ENCODE data around the gene PRRC2A. TPM values are rescaled to one million over a fixed set of nuclear protein-coding genes. Genes with fewer than 3 reads are reported as not detected.
A peak's percentile ranks its signal among the peaks of the same experiment; 100 is the strongest.

PRRC2A gene
- polyA plus RNA-seq, 4 donors, result 54.6 to 104 (median 74.4) TPM

DNA sequence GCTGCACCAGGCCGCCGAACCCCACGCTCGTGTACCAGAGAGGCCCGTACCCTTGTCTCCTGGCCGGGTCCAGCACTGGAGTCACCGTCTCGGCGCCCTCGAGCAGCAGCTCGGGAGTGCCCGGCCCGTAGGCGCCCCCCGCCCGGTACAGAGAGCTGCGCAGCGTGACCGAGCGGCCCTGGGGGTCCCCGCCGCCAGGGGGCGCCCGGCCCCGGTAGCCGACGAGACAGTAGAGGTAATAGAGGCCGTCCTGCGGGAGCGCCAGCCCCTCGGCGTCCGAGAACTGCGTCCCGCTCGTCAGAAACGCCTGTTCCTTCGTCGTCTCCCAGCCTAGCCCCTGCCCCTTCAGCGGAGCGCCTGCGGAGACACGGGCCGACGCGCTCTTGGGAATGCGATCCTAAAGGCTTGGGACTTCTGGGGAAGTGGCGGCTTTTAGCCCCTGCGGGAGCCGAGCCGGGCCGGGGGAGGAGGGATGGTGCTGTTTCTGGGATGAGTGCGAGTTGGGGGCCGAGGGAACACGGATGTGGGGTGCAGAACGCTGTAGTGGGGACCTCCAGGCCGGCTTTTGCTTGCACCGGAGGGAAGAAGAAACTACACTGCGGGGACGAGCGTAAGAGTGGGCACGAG, 39.6 kb upstream of the PRRC2A start:
- Histone ChIP-seq H3K27me3 (ENCODE audit: control insufficient read depth in 3 of 3, insufficient read depth in 3 of 3, low read length in 3 of 3) (peaks cover 0 to 11% (median 0%) of the 10 kb centered on the region in 3 donors), H3K9me3 (ENCODE audit: control insufficient read depth in 2 of 2, insufficient read depth in 1 of 2, low read depth in 1 of 2, low read length in 1 of 2) (peaks cover 0 to 4% of the 10 kb centered on the region in 2 donors), H3K4me1 (ENCODE audit: control insufficient read depth in 3 of 3, insufficient read depth in 2 of 3, low read depth in 1 of 3, low read length in 2 of 3) (peaks cover 0 to 9% (median 0%) of the 10 kb centered on the region in 3 donors), H3K4me3 (ENCODE audit: low read depth in 1 of 3, low read length in 3 of 3) (peak overlapping the region; percentile 60 to 71 (median 71)), H3K36me3 (ENCODE audit: control insufficient read depth in 3 of 3, insufficient read depth in 2 of 3, low read depth in 1 of 3, low read length in 3 of 3) (no peaks in the 10 kb centered on the region), H3K27ac (ENCODE audit: low read depth in 1 of 3, low read length in 2 of 3) (peak overlapping the region; percentile 43 to 84 (median 59))
- FAIRE-seq, result no peak
- DNase-seq, result peak; percentile 69 to 89
- 0% methylated on average over 53 to 62 of the region's 62 CpGs for WGBS, 3 donors

DNA sequence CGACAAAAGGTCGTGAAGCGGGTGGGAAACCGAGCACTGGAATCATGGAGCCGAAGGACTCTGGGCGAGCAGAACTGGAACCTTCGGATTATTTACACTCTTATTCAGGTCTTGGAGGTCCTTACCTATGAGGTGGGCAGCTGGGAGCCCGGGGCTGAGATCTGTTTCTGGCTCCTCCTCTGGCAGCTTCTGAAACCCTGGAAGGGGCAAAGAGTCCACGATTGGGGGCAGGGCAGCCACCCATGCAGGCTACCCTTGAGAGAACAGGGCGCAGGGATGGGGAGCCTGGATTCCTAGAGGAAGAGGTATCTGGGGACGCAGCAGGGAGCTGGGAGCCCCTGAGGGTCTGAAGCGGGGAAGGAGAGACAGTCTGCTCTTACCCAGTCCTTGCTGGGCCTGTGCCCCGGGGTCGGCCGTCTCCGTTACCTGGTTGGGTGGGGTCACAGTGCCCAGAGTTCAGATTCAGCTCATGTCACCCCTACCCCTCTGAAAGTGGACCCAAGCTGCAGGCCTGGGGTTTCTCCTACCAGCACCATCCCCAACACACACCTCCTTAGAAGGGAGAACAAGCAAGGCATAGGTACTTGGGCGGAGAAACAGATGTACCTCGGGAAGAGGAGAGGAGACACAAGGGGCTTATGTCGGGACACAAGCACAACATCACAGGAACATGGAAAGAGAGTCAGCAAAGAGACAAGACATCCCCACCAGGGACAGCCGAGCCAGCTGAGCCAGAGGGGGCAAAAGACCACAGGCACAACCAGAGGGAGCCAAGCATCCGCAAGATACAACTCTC, 38.9 kb upstream of the PRRC2A start:
- H3K27ac ChIP-seq (ENCODE audit: low read depth in 1 of 3, low read length in 2 of 3), result peak overlapping the region in 2 of 3 donors; percentile 43 to 84
- WGBS, 3 donors, result 19 to 22% (median 20%) methylated on average over 17 to 21 of the region's 21 CpGs
- H3K4me1 ChIP-seq (ENCODE audit: control insufficient read depth in 3 of 3, insufficient read depth in 2 of 3, low read depth in 1 of 3, low read length in 2 of 3), result peaks cover 0 to 9% (median 0%) of the 10 kb centered on the region in 3 donors
- DNase-seq (peak; percentile 34 to 54), FAIRE-seq (no peak)
- peak overlapping the region; percentile 60 to 71 (median 71) for H3K4me3 ChIP-seq (ENCODE audit: low read depth in 1 of 3, low read length in 3 of 3)
- H3K27me3 ChIP-seq (ENCODE audit: control insufficient read depth in 3 of 3, insufficient read depth in 3 of 3, low read length in 3 of 3), result peaks cover 0 to 11% (median 0%) of the 10 kb centered on the region in 3 donors
- peaks cover 0 to 4% of the 10 kb centered on the region in 2 donors for H3K9me3 ChIP-seq (ENCODE audit: control insufficient read depth in 2 of 2, insufficient read depth in 1 of 2, low read depth in 1 of 2, low read length in 1 of 2)
- H3K36me3 ChIP-seq (ENCODE audit: control insufficient read depth in 3 of 3, insufficient read depth in 2 of 3, low read depth in 1 of 3, low read length in 3 of 3), result no peaks in the 10 kb centered on the region

DNA sequence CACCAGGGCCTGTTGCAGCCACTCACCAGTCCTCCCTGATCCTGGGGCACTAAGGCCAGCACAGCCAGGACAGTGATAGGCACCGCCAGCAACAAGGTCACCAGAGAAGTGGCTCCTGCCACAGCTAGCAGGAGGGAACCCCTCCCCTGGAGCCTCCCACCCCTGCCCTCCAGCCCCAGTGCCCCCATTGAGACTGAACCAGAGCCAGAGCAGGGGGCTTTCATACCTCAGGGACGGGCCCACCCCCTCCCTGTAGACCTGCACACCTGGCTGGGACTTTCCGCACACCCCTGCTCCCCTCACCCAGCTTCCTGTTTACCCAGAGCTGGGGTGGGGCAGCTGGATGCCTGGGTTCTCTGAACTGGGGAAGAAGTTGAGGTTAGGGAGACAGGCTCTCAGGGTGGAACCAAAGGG, 38.3 kb upstream of the PRRC2A start, which contains the start of gene LTB:
LTB (minus strand) TSS at position 195 of the 414 bp plus-strand sequence; CDS start at position 188, 7 bp downstream.
- H3K27ac ChIP-seq (ENCODE audit: low read depth in 1 of 3, low read length in 2 of 3), result peak within 1 kb of the TSS; percentile 43 to 84 (median 59)
- 49 to 50% (median 49%) methylated on average over 3 of the region's 3 CpGs for WGBS, 3 donors

DNA sequence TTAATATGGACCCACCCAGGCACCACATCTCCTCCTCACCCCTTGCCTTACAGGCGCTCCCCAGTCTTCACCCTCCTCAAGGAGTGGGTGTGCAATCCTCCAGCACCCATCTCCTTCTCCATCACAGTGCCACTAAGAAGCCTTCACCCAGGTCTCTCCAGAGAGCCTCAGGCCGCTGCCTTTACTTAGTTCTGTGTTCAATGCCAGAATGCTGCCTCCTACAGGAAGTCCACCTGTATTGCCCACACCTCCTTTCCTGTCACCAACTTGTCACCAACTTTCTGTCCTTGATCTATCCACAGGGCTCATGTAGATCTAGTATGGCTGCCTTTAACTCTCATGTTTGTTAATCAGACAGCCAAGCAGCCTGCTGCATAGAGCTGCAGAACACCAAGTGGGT, 35.0 kb upstream of the PRRC2A start:
- Histone ChIP-seq H3K27me3 (ENCODE audit: control insufficient read depth in 3 of 3, insufficient read depth in 3 of 3, low read length in 3 of 3) (peaks cover 0 to 12% (median 0%) of the 10 kb centered on the region in 3 donors), H3K9me3 (ENCODE audit: control insufficient read depth in 2 of 2, insufficient read depth in 1 of 2, low read depth in 1 of 2, low read length in 1 of 2) (peaks cover 0 to 2% of the 10 kb centered on the region in 2 donors), H3K27ac (ENCODE audit: low read depth in 1 of 3, low read length in 2 of 3) (peak overlapping the region in 1 of 3 donors; percentile 1), H3K4me1 (ENCODE audit: control insufficient read depth in 3 of 3, insufficient read depth in 2 of 3, low read depth in 1 of 3, low read length in 2 of 3) (peaks cover 0 to 7% (median 0%) of the 10 kb centered on the region in 3 donors), H3K4me3 (ENCODE audit: low read depth in 1 of 3, low read length in 3 of 3) (no peak overlapping the region), H3K36me3 (ENCODE audit: control insufficient read depth in 3 of 3, insufficient read depth in 2 of 3, low read depth in 1 of 3, low read length in 3 of 3) (no peaks in the 10 kb centered on the region)
- 62 to 77% (median 63%) methylated on average over 2 of the region's 2 CpGs for WGBS, 3 donors
- no peak for FAIRE-seq
- DNase-seq, result peak in 1 of 2 donors; percentile 36

More for the DNA sequence above, 38.3 kb upstream of the PRRC2A start, which contains the start of gene LTB:
- Histone ChIP-seq H3K4me3 (ENCODE audit: low read depth in 1 of 3, low read length in 3 of 3) (peak within 1 kb of the TSS; percentile 60 to 71 (median 71)), H3K4me1 (ENCODE audit: control insufficient read depth in 3 of 3, insufficient read depth in 2 of 3, low read depth in 1 of 3, low read length in 2 of 3) (peaks cover 0 to 9% (median 0%) of the 10 kb centered on the region in 3 donors), H3K36me3 (ENCODE audit: control insufficient read depth in 3 of 3, insufficient read depth in 2 of 3, low read depth in 1 of 3, low read length in 3 of 3) (no peaks in the 10 kb centered on the region), H3K27me3 (ENCODE audit: control insufficient read depth in 3 of 3, insufficient read depth in 3 of 3, low read length in 3 of 3) (peaks cover 0 to 13% (median 0%) of the 10 kb centered on the region in 3 donors), H3K9me3 (ENCODE audit: control insufficient read depth in 2 of 2, insufficient read depth in 1 of 2, low read depth in 1 of 2, low read length in 1 of 2) (peaks cover 0 to 4% of the 10 kb centered on the region in 2 donors)
- FAIRE-seq (no peak), DNase-seq (no peak)

DNA sequence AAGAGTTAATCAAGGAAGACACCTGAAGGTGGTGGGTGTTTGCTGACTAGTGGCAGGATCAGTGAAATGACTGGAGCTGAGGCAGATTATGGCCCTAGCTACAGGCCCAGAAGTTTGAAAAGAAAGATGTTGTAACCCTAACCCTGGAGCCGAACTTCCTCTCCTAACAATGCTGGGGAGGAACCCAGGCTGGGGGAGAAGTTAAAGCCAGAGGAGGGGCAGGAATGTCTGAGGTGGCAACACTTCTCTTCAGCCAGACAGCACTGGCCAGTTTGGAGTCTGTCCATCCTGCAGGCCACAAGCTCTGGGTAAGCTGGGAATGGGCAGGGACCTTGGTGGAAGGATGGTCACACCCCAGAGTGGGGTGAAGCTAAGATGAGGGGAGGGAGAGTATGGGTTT, 34.5 kb upstream of the PRRC2A start, which contains the start of gene LST1:
LST1 (plus strand) TSS at position 270 of the 400 bp plus-strand sequence. CDS start 1,023 bp downstream, outside the sequence.
- H3K9me3 ChIP-seq (ENCODE audit: control insufficient read depth in 2 of 2, insufficient read depth in 1 of 2, low read depth in 1 of 2, low read length in 1 of 2), result no peaks in the 10 kb centered on the region
- peaks cover 0 to 5% (median 0%) of the 10 kb centered on the region in 3 donors for H3K4me1 ChIP-seq (ENCODE audit: control insufficient read depth in 3 of 3, insufficient read depth in 2 of 3, low read depth in 1 of 3, low read length in 2 of 3)
- DNase-seq, result no peak
- H3K27me3 ChIP-seq (ENCODE audit: control insufficient read depth in 3 of 3, insufficient read depth in 3 of 3, low read length in 3 of 3), result peaks cover 0 to 10% (median 0%) of the 10 kb centered on the region in 3 donors
- H3K36me3 ChIP-seq (ENCODE audit: control insufficient read depth in 3 of 3, insufficient read depth in 2 of 3, low read depth in 1 of 3, low read length in 3 of 3), result no peaks in the 10 kb centered on the region
- no peak for FAIRE-seq
- peak within 1 kb of the TSS in 1 of 3 donors; percentile 17 for H3K27ac ChIP-seq (ENCODE audit: low read depth in 1 of 3, low read length in 2 of 3)
- 56 to 81% (median 62%) methylated on average over 1 of the region's 1 CpG for WGBS, 3 donors
- peak within 1 kb of the TSS in 1 of 3 donors; percentile 19 for H3K4me3 ChIP-seq (ENCODE audit: low read depth in 1 of 3, low read length in 3 of 3)

DNA sequence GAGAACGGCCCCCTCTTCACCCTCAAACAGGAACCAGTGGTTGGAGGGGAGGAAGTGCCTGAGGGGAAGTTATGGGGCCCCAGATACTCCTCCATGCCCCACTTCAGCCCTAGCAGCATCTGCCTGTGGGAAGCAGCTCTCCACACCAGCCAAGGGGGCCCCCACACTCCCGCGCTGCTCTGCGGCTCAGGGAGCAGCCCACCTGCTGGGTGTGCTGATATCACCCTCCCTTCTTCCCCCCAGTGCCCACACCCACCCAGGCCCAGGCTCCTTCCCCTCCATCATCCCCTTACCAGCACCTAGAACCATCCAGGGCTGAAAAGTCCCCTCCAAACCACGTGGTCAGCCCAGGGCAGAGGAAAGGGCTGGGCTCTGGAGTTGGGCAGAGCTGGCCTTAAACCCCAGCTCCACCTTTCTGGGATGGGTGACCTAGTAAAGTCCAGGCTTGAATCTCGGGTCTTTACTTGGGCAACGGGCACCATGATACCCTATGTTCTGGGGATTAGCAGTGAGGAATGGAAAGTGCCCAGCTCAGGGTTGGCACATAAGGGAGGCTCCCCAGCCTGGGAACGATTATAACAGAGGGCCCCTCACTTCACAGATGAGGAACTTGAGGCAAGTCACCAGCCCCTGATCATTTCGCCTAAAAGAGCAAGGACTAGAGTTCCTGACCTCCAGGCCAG, 33.8 kb upstream of the PRRC2A start:
- Histone ChIP-seq H3K4me3 (ENCODE audit: low read depth in 1 of 3, low read length in 3 of 3) (peak overlapping the region in 1 of 3 donors; percentile 19), H3K36me3 (ENCODE audit: control insufficient read depth in 3 of 3, insufficient read depth in 2 of 3, low read depth in 1 of 3, low read length in 3 of 3) (no peaks in the 10 kb centered on the region), H3K4me1 (ENCODE audit: control insufficient read depth in 3 of 3, insufficient read depth in 2 of 3, low read depth in 1 of 3, low read length in 2 of 3) (peaks cover 0 to 2% (median 0%) of the 10 kb centered on the region in 3 donors), H3K27me3 (ENCODE audit: control insufficient read depth in 3 of 3, insufficient read depth in 3 of 3, low read length in 3 of 3) (peaks cover 0 to 6% (median 0%) of the 10 kb centered on the region in 3 donors), H3K9me3 (ENCODE audit: control insufficient read depth in 2 of 2, insufficient read depth in 1 of 2, low read depth in 1 of 2, low read length in 1 of 2) (no peaks in the 10 kb centered on the region), H3K27ac (ENCODE audit: low read depth in 1 of 3, low read length in 2 of 3) (peak overlapping the region in 1 of 3 donors; percentile 17)
- no peak for FAIRE-seq
- WGBS, 3 donors, result 44 to 74% (median 50%) methylated on average over 6 to 9 of the region's 9 CpGs
- no peak for DNase-seq

DNA sequence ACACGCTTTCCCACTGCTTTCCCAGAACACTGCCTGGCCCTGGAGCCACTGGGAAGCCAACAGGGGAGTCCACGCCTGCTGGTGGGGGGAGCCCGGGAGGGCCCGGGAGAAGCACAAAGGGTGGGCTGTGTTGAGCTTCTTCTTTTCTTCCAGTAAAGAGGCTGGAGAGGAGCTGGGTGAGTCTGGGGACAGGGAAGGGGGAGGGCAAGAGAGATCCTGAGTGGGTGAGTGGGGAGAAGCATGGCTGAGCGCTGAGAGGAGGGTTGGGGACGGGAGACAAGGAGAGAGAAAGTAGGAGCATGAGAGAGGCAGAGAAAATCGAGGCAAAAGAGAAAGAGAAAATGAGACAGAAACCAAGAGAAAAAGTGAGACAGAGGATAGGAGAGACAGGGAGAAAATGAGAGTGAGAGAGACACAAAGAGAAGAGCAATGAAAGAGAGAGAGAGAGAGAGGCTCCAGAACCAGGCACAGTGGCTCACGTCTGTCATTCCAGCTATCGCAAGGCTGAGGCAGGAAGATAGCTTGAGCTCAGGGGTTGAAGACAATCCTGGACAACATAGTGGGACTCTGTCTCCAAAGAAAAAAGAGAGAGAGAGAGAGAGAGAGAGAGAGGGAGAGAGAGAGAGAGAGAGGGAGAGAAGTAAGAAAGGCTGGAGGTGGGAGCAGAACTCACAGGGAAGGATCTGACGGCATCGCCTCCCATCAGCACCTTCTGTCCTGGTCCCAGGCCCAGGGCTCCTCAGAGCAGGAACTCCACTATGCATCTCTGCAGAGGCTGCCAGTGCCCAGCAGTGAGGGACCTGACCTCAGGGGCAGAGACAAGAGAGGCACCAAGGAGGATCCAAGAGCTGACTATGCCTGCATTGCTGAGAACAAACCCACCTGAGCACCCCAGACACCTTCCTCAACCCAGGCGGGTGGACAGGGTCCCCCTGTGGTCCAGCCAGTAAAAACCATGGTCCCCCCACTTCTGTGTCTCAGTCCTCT, 32.4 kb upstream of the PRRC2A start:
- WGBS, 3 donors, result 57 to 77% (median 67%) methylated on average over 12 of the region's 12 CpGs
- FAIRE-seq, result no peak
- Histone ChIP-seq H3K27ac (ENCODE audit: low read depth in 1 of 3, low read length in 2 of 3) (no peak overlapping the region), H3K4me3 (ENCODE audit: low read depth in 1 of 3, low read length in 3 of 3) (no peak overlapping the region), H3K9me3 (ENCODE audit: control insufficient read depth in 2 of 2, insufficient read depth in 1 of 2, low read depth in 1 of 2, low read length in 1 of 2) (no peaks in the 10 kb centered on the region), H3K27me3 (ENCODE audit: control insufficient read depth in 3 of 3, insufficient read depth in 3 of 3, low read length in 3 of 3) (peaks cover 0 to 3% (median 0%) of the 10 kb centered on the region in 3 donors), H3K36me3 (ENCODE audit: control insufficient read depth in 3 of 3, insufficient read depth in 2 of 3, low read depth in 1 of 3, low read length in 3 of 3) (no peaks in the 10 kb centered on the region), H3K4me1 (ENCODE audit: control insufficient read depth in 3 of 3, insufficient read depth in 2 of 3, low read depth in 1 of 3, low read length in 2 of 3) (no peaks in the 10 kb centered on the region)
- no peak for DNase-seq

All from small intestine (tissue), 7 donors.